ENCODE data around the gene PLA2G15. TPM values are rescaled to one million over a fixed set of nuclear protein-coding genes. Genes with fewer than 3 reads are reported as not detected.

PLA2G15 gene
- total RNA-seq, 1 donor from 2014 or later, result 26.8 TPM

GRCh38 chr16:68310437-68310773, 65.2 kb downstream of the PLA2G15 start:
- Mint-ChIP-seq H3K9me3 (ENCODE audit: unreplicated experiment) (no peaks in the 10 kb centered on the region), H3K4me1 (ENCODE audit: low read depth, unreplicated experiment) (peaks cover 10% of the 10 kb centered on the region), H3K4me3 (ENCODE audit: unreplicated experiment) (peak overlapping the region; percentile 97), H3K27me3 (ENCODE audit: low read depth, unreplicated experiment) (no peaks in the 10 kb centered on the region), H3K27ac (ENCODE audit: unreplicated experiment) (peak overlapping the region; percentile 82), H3K36me3 (ENCODE audit: low read depth, unreplicated experiment) (peaks cover 6% of the 10 kb centered on the region)
- Histone ChIP-seq H3K4me1 (ENCODE audit: insufficient read depth, low read length) (peaks cover 10% of the 10 kb centered on the region), H3K79me2 (ENCODE audit: insufficient read depth, low read length) (peaks cover 71% of the 10 kb centered on the region), H3K4me2 (ENCODE audit: low read length) (peak overlapping the region; percentile 89), H2AFZ (ENCODE audit: low read depth, low read length) (peak overlapping the region; percentile 95), H3K4me3 (ENCODE audit: insufficient read depth, low read depth, low read length) (peak overlapping the region; percentile 92), H3K27me3 (ENCODE audit: insufficient read depth, low read length) (no peaks in the 10 kb centered on the region), H3K36me3 (ENCODE audit: insufficient read depth, low read length) (peaks cover 8% of the 10 kb centered on the region), H3K27ac (ENCODE audit: low read depth, low read length) (peak overlapping the region; percentile 77), H3K9ac (ENCODE audit: low read length) (peak overlapping the region; percentile 93), H4K20me1 (ENCODE audit: insufficient read depth, low read length) (peaks cover 15% of the 10 kb centered on the region), H3K9me3 (ENCODE audit: insufficient read depth, low read depth, low read length) (no peaks in the 10 kb centered on the region)
- no peak for DNase-seq (ENCODE audit: low read depth)
- FAIRE-seq, result no peak
- TF ChIP-seq CTCF (IDR thresholded peaks at IDR 0.05; ENCODE audit: insufficient read depth, low read depth, low read length) (no peak), EZH2 (IDR thresholded peaks at IDR 0.05; ENCODE audit: insufficient read depth, low read length) (no peak)

Small RNA genes within 50 kb of the gene (microRNA-seq; reads per million reads assigned to microRNA genes)
- gene MIR6773, result not detected

Other genes with a start within 250 kb of the PLA2G15 start
- not detected in 2 replicates for gene DPEP2, start 245.9 kb upstream of the PLA2G15 start, total RNA-seq
- gene DPEP2NB, start 229.5 kb upstream of the PLA2G15 start, total RNA-seq, result not detected in 2 replicates
- 5.5 and 6.2 TPM in 2 replicates for gene DDX28, start 222.1 kb upstream of the PLA2G15 start, total RNA-seq
- gene DUS2, start 222.1 kb upstream of the PLA2G15 start, total RNA-seq, result 14.0 and 14.9 TPM in 2 replicates
- gene NFATC3, start 160.0 kb upstream of the PLA2G15 start, total RNA-seq, result 32.4 and 34.0 TPM in 2 replicates
- gene ESRP2, start 9.2 kb upstream of the PLA2G15 start, total RNA-seq, result 2.5 and 5.1 TPM in 2 replicates
- gene SLC7A6, start 19.2 kb downstream of the PLA2G15 start, total RNA-seq, result 66.3 and 71.9 TPM in 2 replicates
- 12.6 and 16.7 TPM in 2 replicates for gene SLC7A6OS, start 65.6 kb downstream of the PLA2G15 start, total RNA-seq
- gene PRMT7, start 65.6 kb downstream of the PLA2G15 start, total RNA-seq, result 36.7 and 41.5 TPM in 2 replicates
- 0.25 and 0.34 TPM in 2 replicates for gene SMPD3, start 203.1 kb downstream of the PLA2G15 start, total RNA-seq